GM23338 (cell line): ENCODE results near the gene HOXA5. TPM values are rescaled to one million over a fixed set of nuclear protein-coding genes. Genes with fewer than 3 reads are reported as not detected.

ENCODE experiments used
- ATAC-seq: fragments of 200-7000 bp; cut with Tn5 transposase; 3 replicates; pipeline ENCODE4 v1.9.1; 2020
- DNase-seq: peaks from one replicate; pipeline ENCODE4 v3.0.0-alpha.2; 2015; ENCODE audit warnings: low spot score
- H2AFZ ChIP-seq: fragments of 200-600 bp; sonication (generic); 2 replicates; pipeline ENCODE4 v1.8.0; 2016; ENCODE audit warnings: antibody characterized with exemption, mild to moderate bottlenecking, moderate library complexity
- H3F3A ChIP-seq: fragments of 200-600 bp; sonication (generic); replicated peaks from 2 replicates; pipeline ENCODE4 v1.8.0; 2017; ENCODE audit warnings: antibody characterized with exemption, mixed run types, low read depth
- H3K27ac ChIP-seq: fragments of 200-600 bp; sonication (generic); 2 replicates; pipeline ENCODE4 v1.6.1; 2016; ENCODE audit warnings: low read depth
- H3K27me3 ChIP-seq: fragments of 200-600 bp; sonication (generic); 2 replicates; pipeline ENCODE4 v1.8.0; 2016; ENCODE audit warnings: mild to moderate bottlenecking, mixed run types, moderate library complexity; ENCODE audit not compliant: insufficient read depth
- H3K36me3 ChIP-seq: fragments of 200-600 bp; sonication (generic); 2 replicates; pipeline ENCODE4 v1.8.0; 2016; ENCODE audit warnings: mild to moderate bottlenecking; ENCODE audit not compliant: insufficient read depth
- H3K4me1 ChIP-seq: fragments of 200-600 bp; sonication (generic); 2 replicates; pipeline ENCODE4 v1.8.0; 2016; ENCODE audit warnings: mild to moderate bottlenecking, moderate library complexity; ENCODE audit not compliant: insufficient read depth
- H3K4me2 ChIP-seq: fragments of 200-600 bp; sonication (generic); 2 replicates; pipeline ENCODE4 v1.7.1; 2017; ENCODE audit warnings: mixed run types
- H3K4me3 ChIP-seq: fragments of 200-600 bp; sonication (generic); 2 replicates; pipeline ENCODE4 v1.6.1; 2016; ENCODE audit warnings: mixed run types
- H3K79me2 ChIP-seq: fragments of 200-600 bp; sonication (generic); replicated peaks from 2 replicates; pipeline ENCODE4 v1.8.0; 2017; ENCODE audit warnings: mild to moderate bottlenecking; ENCODE audit not compliant: insufficient read depth
- H3K9me2 ChIP-seq: fragments of 200-600 bp; sonication (generic); 2 replicates; pipeline ENCODE4 v1.8.0; 2017; ENCODE audit not compliant: insufficient read depth
- H4K20me1 ChIP-seq: fragments of 200-600 bp; sonication (generic); replicated peaks from 2 replicates; pipeline ENCODE4 v1.8.0; 2017; ENCODE audit warnings: mild to moderate bottlenecking; ENCODE audit not compliant: insufficient read depth
- H3K27ac Mint-ChIP-seq: 2 replicates; pipeline ENCODE4 v1.8.0; 2020; ENCODE audit warnings: inconsistent platforms, mild to moderate bottlenecking, moderate library complexity, mixed read lengths
- H3K27me3 Mint-ChIP-seq: 3 replicates; pipeline ENCODE4 v1.8.0; 2022; ENCODE audit warnings: low read depth, mild to moderate bottlenecking, moderate library complexity, mixed read lengths, inconsistent platforms; ENCODE audit not compliant: insufficient read depth, poor library complexity
- H3K36me3 Mint-ChIP-seq: 3 replicates; pipeline ENCODE4 v1.8.0; 2021; ENCODE audit warnings: low read depth, mild to moderate bottlenecking, inconsistent platforms, moderate library complexity, mixed read lengths
- H3K4me1 Mint-ChIP-seq: 3 replicates; pipeline ENCODE4 v1.8.0; 2020; ENCODE audit warnings: mild to moderate bottlenecking, inconsistent platforms, mixed read lengths
- H3K4me3 Mint-ChIP-seq: 3 replicates; pipeline ENCODE4 v1.8.0; 2021; ENCODE audit warnings: moderate library complexity, mild to moderate bottlenecking, inconsistent platforms, mixed read lengths
- H3K9me3 Mint-ChIP-seq: 3 replicates; pipeline ENCODE4 v1.8.0; 2020; ENCODE audit warnings: moderate library complexity, mild to moderate bottlenecking, inconsistent platforms, mixed read lengths
- EZH2 ChIP-seq: fragments of 200-600 bp; sonication (generic); IDR thresholded peaks from one replicate; pipeline ENCODE4 v1.8.0; 2017; ENCODE audit warnings: antibody characterized with exemption, mild to moderate bottlenecking, low read depth; ENCODE audit not compliant: unreplicated experiment
- EZH2phosphoT487 ChIP-seq: fragments of 200-600 bp; sonication (generic); IDR thresholded peaks from one replicate; pipeline ENCODE4 v1.8.1; 2018; ENCODE audit warnings: antibody characterized with exemption; ENCODE audit not compliant: unreplicated experiment
- ZNF114 ChIP-seq: fragments of 250-450 bp; sonication (Bioruptor Pico); IDR thresholded peaks from 2 replicates; pipeline ENCODE4 v1.5.0; 2020; ENCODE audit warnings: mild to moderate bottlenecking, moderate library complexity
- ZNF331 ChIP-seq: fragments of 250-450 bp; sonication (Bioruptor Pico); IDR thresholded peaks from 2 replicates; pipeline ENCODE4 v1.5.0; 2020; ENCODE audit warnings: low read depth, mild to moderate bottlenecking, moderate library complexity
- polyA plus RNA-seq: library from polyadenylated mRNA; unstranded; fragments of >200 nt; fragmentation: Nextera tagmentation; extraction: Ambion mirVana; gene quantifications from 2 replicates; pipeline ENCODE4 v1.2.1, GENCODE V29; 2016
- total RNA-seq: library from RNA; depleted of rRNA; stranded (reverse); fragments of >200 nt; shearing (Covaris generic); gene quantifications from 2 replicates; pipeline ENCODE4 v1.2.3, GENCODE V29; 2014
- TF ChIP-seq, protein P1 (sequence below): fragments of 250-450 bp; sonication (Bioruptor Pico); IDR thresholded peaks from 2 replicates; pipeline ENCODE4 v1.5.0; 2020; ENCODE audit warnings: mild to moderate bottlenecking, moderate library complexity
- TF ChIP-seq, protein P2 (sequence below), 2 experiments: fragments of 200-600 bp in 1 of 2; sonication (generic) in 1 of 2; conservative IDR thresholded peaks; 2 replicates each; pipeline versions ENCODE4 v1.5.1 to v1.6.1; 2016 to 2017; ENCODE audit warnings: antibody characterized with exemption in 2 of 2, low read depth in 2 of 2, mild to moderate bottlenecking in 2 of 2, moderate library complexity in 1 of 2

Gene HOXA5
- total and polyA plus RNA-seq, 2 experiments from 2014 or later, result not detected

DNA sequence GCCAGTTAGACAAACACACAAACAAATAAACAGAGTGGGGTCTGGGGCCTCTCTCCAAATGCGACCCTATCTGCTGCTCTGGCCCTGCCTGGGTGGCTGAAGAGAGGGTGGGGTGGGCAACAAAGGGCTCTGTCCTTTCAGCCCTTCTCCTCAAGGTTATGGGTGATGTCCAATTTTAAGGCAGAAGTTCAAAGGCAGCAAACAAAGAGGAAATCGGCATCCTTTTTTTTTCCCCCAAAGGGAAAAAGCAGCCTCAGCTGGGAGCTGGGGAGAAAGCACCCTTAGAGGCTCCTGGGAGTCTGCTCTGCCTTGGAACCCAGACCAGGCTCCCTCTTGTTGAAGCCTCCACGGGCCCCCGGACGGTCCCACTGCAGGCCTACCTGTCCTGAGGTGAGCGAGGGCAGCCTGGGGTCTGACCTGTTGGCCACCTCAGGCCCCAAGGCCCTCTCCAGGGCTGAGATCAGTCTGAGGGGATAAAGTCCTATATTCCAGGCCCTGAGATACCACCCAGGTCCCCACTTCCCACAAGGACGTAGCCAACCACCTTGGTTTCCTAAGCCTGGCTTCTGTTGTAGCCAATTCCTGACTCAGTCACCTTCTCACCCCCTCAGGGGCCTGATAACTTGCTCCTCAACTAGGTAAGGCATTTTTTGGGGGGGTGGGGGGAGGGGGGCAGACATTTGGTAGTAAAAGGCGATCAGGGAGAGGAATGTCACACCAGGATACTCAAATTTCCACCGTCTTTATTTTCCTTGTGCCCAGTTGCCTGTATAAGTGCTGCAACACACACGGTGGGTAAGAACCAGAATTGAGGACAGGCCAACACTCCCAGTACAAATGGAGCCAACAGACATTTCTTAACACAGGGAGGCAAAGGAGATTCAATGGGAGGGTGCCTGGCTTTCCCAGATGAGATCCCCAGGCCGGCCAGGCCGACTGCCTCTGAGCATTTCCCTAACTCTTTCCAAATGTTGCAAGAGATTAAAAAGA is 37.2 kb upstream of the HOXA5 start:
- no peak overlapping the region for H3K27ac ChIP-seq
- TF ChIP-seq EZH2 (peak; percentile 30), ZNF114 (CRISPR knock-in tag) (no peak), ZNF331 (CRISPR knock-in tag) (no peak), EZH2phosphoT487 (peak; percentile 61)
- TF ChIP-seq, protein P1, sequence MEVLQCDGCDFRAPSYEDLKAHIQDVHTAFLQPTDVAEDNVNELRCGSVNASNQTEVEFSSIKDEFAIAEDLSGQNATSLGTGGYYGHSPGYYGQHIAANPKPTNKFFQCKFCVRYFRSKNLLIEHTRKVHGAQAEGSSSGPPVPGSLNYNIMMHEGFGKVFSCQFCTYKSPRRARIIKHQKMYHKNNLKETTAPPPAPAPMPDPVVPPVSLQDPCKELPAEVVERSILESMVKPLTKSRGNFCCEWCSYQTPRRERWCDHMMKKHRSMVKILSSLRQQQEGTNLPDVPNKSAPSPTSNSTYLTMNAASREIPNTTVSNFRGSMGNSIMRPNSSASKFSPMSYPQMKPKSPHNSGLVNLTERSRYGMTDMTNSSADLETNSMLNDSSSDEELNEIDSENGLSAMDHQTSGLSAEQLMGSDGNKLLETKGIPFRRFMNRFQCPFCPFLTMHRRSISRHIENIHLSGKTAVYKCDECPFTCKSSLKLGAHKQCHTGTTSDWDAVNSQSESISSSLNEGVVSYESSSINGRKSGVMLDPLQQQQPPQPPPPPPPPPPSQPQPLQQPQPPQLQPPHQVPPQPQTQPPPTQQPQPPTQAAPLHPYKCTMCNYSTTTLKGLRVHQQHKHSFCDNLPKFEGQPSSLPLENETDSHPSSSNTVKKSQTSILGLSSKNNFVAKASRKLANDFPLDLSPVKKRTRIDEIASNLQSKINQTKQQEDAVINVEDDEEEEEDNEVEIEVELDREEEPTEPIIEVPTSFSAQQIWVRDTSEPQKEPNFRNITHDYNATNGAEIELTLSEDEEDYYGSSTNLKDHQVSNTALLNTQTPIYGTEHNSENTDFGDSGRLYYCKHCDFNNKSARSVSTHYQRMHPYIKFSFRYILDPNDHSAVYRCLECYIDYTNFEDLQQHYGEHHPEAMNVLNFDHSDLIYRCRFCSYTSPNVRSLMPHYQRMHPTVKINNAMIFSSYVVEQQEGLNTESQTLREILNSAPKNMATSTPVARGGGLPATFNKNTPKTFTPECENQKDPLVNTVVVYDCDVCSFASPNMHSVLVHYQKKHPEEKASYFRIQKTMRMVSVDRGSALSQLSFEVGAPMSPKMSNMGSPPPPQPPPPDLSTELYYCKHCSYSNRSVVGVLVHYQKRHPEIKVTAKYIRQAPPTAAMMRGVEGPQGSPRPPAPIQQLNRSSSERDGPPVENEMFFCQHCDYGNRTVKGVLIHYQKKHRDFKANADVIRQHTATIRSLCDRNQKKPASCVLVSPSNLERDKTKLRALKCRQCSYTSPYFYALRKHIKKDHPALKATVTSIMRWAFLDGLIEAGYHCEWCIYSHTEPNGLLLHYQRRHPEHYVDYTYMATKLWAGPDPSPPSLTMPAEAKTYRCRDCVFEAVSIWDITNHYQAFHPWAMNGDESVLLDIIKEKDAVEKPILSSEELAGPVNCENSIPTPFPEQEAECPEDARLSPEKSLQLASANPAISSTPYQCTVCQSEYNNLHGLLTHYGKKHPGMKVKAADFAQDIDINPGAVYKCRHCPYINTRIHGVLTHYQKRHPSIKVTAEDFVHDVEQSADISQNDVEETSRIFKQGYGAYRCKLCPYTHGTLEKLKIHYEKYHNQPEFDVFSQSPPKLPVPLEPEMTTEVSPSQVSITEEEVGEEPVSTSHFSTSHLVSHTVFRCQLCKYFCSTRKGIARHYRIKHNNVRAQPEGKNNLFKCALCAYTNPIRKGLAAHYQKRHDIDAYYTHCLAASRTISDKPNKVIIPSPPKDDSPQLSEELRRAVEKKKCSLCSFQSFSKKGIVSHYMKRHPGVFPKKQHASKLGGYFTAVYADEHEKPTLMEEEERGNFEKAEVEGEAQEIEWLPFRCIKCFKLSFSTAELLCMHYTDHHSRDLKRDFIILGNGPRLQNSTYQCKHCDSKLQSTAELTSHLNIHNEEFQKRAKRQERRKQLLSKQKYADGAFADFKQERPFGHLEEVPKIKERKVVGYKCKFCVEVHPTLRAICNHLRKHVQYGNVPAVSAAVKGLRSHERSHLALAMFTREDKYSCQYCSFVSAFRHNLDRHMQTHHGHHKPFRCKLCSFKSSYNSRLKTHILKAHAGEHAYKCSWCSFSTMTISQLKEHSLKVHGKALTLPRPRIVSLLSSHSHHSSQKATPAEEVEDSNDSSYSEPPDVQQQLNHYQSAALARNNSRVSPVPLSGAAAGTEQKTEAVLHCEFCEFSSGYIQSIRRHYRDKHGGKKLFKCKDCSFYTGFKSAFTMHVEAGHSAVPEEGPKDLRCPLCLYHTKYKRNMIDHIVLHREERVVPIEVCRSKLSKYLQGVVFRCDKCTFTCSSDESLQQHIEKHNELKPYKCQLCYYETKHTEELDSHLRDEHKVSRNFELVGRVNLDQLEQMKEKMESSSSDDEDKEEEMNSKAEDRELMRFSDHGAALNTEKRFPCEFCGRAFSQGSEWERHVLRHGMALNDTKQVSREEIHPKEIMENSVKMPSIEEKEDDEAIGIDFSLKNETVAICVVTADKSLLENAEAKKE (CRISPR knock-in tag), result no peak
- TF ChIP-seq, protein P2, sequence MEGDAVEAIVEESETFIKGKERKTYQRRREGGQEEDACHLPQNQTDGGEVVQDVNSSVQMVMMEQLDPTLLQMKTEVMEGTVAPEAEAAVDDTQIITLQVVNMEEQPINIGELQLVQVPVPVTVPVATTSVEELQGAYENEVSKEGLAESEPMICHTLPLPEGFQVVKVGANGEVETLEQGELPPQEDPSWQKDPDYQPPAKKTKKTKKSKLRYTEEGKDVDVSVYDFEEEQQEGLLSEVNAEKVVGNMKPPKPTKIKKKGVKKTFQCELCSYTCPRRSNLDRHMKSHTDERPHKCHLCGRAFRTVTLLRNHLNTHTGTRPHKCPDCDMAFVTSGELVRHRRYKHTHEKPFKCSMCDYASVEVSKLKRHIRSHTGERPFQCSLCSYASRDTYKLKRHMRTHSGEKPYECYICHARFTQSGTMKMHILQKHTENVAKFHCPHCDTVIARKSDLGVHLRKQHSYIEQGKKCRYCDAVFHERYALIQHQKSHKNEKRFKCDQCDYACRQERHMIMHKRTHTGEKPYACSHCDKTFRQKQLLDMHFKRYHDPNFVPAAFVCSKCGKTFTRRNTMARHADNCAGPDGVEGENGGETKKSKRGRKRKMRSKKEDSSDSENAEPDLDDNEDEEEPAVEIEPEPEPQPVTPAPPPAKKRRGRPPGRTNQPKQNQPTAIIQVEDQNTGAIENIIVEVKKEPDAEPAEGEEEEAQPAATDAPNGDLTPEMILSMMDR (conservative IDR thresholded peaks at IDR 0.05; ENCODE audit: low read depth in 2 of 2), result no peak
- H3F3A ChIP-seq, result peaks cover 37% of the 10 kb centered on the region
- H3K4me3 Mint-ChIP-seq, result no peak overlapping the region
- no peak overlapping the region for H3K27ac Mint-ChIP-seq
- no peak for ATAC-seq
- peaks cover 61% of the 10 kb centered on the region for H4K20me1 ChIP-seq
- H2AFZ ChIP-seq, result no peak overlapping the region
- H3K79me2 ChIP-seq, result no peaks in the 10 kb centered on the region
- no peaks in the 10 kb centered on the region for H3K36me3 ChIP-seq
- no peak for DNase-seq
- no peaks in the 10 kb centered on the region for H3K9me2 ChIP-seq
- peaks cover 100% of the 10 kb centered on the region for H3K27me3 ChIP-seq
- peaks cover 7% of the 10 kb centered on the region; the same call in 2 of the 3 replicates for H3K9me3 Mint-ChIP-seq
- H3K36me3 Mint-ChIP-seq, result no peaks in the 10 kb centered on the region
- H3K4me1 Mint-ChIP-seq, result peaks cover 26% of the 10 kb centered on the region
- H3K4me3 ChIP-seq, result no peak overlapping the region
- H3K27me3 Mint-ChIP-seq, result peaks cover 100% of the 10 kb centered on the region
- H3K4me1 ChIP-seq, result peaks cover 41% of the 10 kb centered on the region
- no peak overlapping the region for H3K4me2 ChIP-seq
